GM12801 (cell line): ENCODE results near the gene RAMAC.

Experiments used
- TF ChIP-seq, protein P1 (sequence below): IDR thresholded peaks from one replicate; pipeline ENCODE4 v1.5.1; 2011; ENCODE audit warnings: control low read depth; ENCODE audit not compliant: insufficient read length; ENCODE audit errors: extremely low read depth

The RAMAC gene

GRCh38 chr15:83018436-83018835 lies 32.4 kb downstream of the RAMAC start:
- TF ChIP-seq, protein P1, sequence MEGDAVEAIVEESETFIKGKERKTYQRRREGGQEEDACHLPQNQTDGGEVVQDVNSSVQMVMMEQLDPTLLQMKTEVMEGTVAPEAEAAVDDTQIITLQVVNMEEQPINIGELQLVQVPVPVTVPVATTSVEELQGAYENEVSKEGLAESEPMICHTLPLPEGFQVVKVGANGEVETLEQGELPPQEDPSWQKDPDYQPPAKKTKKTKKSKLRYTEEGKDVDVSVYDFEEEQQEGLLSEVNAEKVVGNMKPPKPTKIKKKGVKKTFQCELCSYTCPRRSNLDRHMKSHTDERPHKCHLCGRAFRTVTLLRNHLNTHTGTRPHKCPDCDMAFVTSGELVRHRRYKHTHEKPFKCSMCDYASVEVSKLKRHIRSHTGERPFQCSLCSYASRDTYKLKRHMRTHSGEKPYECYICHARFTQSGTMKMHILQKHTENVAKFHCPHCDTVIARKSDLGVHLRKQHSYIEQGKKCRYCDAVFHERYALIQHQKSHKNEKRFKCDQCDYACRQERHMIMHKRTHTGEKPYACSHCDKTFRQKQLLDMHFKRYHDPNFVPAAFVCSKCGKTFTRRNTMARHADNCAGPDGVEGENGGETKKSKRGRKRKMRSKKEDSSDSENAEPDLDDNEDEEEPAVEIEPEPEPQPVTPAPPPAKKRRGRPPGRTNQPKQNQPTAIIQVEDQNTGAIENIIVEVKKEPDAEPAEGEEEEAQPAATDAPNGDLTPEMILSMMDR: no peak

DNA sequence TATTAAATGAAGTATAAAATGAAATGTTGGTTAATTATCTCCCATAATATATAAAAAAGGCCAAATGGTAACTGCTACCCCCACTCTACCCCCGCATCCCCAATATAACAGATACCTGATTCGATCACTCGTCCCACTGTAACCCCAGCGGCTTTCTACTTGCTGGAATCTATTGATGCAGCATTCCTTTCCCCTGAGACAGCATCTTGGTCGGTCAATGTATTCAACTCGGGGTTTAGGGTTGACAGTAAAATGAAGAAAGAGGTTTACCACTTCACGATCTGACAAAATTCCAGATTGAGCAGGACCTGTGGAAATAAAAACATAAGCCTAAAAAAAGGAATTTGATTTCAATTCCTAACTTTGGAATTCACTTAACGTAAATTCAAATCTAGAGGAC lies 44.0 kb downstream of the RAMAC start:
- TF ChIP-seq, protein P1: no peak

- TF ChIP-seq, protein P1: no peak
These were observed 50.2 kb downstream of the RAMAC start for GRCh38 chr15:83036253-83036652.

DNA sequence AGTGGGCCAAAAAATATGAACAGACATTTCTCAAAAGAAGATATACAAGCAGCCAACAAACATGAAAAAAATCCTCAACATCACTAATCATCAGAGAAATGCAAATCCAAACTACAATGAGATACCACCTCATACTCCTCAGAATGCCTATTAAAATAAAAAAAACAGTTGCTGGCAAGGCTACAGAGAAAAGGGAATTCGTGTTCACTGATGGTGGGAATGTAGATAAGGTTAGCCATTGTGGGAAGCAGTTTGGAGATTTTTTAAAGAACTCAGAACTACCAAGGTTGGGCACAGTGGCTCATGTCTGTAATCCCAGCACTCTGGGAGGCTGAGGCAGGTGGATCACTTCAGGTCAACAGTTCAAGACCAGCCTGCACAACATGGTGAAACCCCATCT lies 53.2 kb downstream of the RAMAC start:
- TF ChIP-seq, protein P1: no peak
